Heart left ventricle (tissue), 16 donors: ENCODE measurements around the gene PRSS21. TPM values are rescaled to one million over a fixed set of nuclear protein-coding genes. Genes with fewer than 3 reads are reported as not detected.

Source experiments
- ATAC-seq, 4 donors: fragments of 200-7000 bp; cut with Tn5 transposase; one replicate each; pipeline ENCODE4 v1.9.1; 2020 to 2022; ENCODE audit warnings: moderate library complexity in 4 of 4, mild to moderate bottlenecking in 3 of 4, moderate number of reproducible peaks in 1 of 4
- DNase-seq, 5 donors: peaks; one replicate each; pipeline ENCODE4 v3.0.0-alpha.2; 2020
- H3K27ac ChIP-seq, 12 donors: fragments of 200-600 bp; sonication (generic) in 4 of 12; one replicate each; pipeline versions ENCODE4 v1.5.0 to v1.8.0; 2016 to 2022; ENCODE audit warnings: mild to moderate bottlenecking in 2 of 12
- H3K27me3 ChIP-seq, 9 donors: fragments of 200-600 bp; sonication (generic) in 2 of 9; one replicate each; pipeline versions ENCODE4 v1.5.1 to v1.8.0; 2016 to 2022; ENCODE audit warnings: mild to moderate bottlenecking in 3 of 9
- H3K36me3 ChIP-seq, 9 donors: fragments of 200-600 bp; sonication (generic) in 2 of 9; one replicate each; pipeline versions ENCODE4 v1.5.0 to v1.8.0; 2018 to 2022; ENCODE audit warnings: mild to moderate bottlenecking in 2 of 9
- H3K4me1 ChIP-seq, 12 donors: fragments of 200-600 bp; sonication (generic) in 4 of 12; one replicate each; pipeline versions ENCODE4 v1.5.0 to v1.8.0; 2016 to 2022; ENCODE audit warnings: mild to moderate bottlenecking in 3 of 12
- H3K4me3 ChIP-seq, 12 donors: fragments of 200-600 bp; sonication (generic) in 4 of 12; one replicate each; pipeline versions ENCODE4 v1.5.0 to v1.8.0; 2017 to 2022; ENCODE audit warnings: mild to moderate bottlenecking in 9 of 12, moderate library complexity in 4 of 12
- H3K9me3 ChIP-seq, 12 donors: fragments of 200-600 bp; sonication (generic) in 4 of 12; one replicate each; pipeline versions ENCODE4 v1.5.0 to v1.8.0; 2016 to 2022; ENCODE audit warnings: mild to moderate bottlenecking in 1 of 12
- CTCF ChIP-seq, 12 donors: fragments of 200-600 bp; sonication (generic) in 4 of 12; IDR thresholded peaks; one replicate each; pipeline versions ENCODE4 v1.5.0 to v1.8.0; 2018 to 2022; ENCODE audit warnings: antibody characterized with exemption in 12 of 12, mild to moderate bottlenecking in 5 of 12
- POLR2A ChIP-seq, 2 donors: fragments of 450-650 bp; IDR thresholded peaks; one replicate each; pipeline ENCODE4 v1.6.1; 2017; ENCODE audit warnings: antibody characterized with exemption in 2 of 2, mild to moderate bottlenecking in 2 of 2, moderate library complexity in 2 of 2
- WGBS, 4 donors: extraction: QIAGEN DNeasy Blood & Tissue Kit in 2 of 4; methylation state at CpG; one replicate each; pipeline versions ENCODE4 v1.1.5 to v1.1.7; 2013 to 2018; 5-methylcytosine and 5-hydroxymethylcytosine counted together
- intact Hi-C, 10 donors: fragments of 100-400 bp; cut with DNase I; formaldehyde crosslinking; loops; one replicate each; pipeline versions ENCODE4 v1.11.1 to v1.14.2; 2022
- polyA plus RNA-seq, 2 donors: library from polyadenylated mRNA; stranded (reverse); fragments of 200-250 nt; gene quantifications; one replicate each; pipeline ENCODE4 v1.2.3, GENCODE V29; 2013
- total RNA-seq, 9 donors: library from RNA; depleted of rRNA in 2 of 9; stranded (reverse); fragments of >200 nt in 2 of 9; fragmentation: NEBNext Ultra II Directional in 3 of 9; extraction: Animal tissue kit (Norgen Biotek cat#: 25700) in 3 of 9; gene quantifications; one replicate each; pipeline versions ENCODE4 v1.1.0 to v1.2.4, GENCODE V29; 2016 to 2023
- donor health status: ischemic (EF 13 %, LVEDD 7.1; RV severe dilation, severe dysfunction).
- donor health status: healthy with polysubstance abuse.
- donor health status: DM: no; HTN: yes; CAD: no.
- donor health status: DM: no; HTN: no; CAD: no.
- donor health status: ischemic (EF 25% LVEDD 6.9; RV normal size, moderate dysfunction).
- donor health status: ischemic (EF 25% LVEDD 5.7; RV mildly dilated, moderate dysfunction).
- donor health status: healthy.
- donor health status: DM: yes; HTN: yes; CAD: no.
- donor health status: ischemic (EF 35%, LVEDD 5.7; RV mildly dilated, moderate dysfunction).
- donor health status: nonischemic (EF 11% LVEDD 7.7; RV severe dilation, severe dysfunction).
- donor health status: DM: yes; HTN: yes; CAD: no.
- donor health status: PGD.
- donor health status: ischemic (EF 29% LVEDD 5.4; RV normal size, mild dysfunction).
- donor health status: nonischemic (EF 23%, LVEDD 6.1; RV moderate dilation, normal function).

PRSS21 gene
- total and polyA plus RNA-seq, 11 donors = not detected

GRCh38 chr16:2820836-2821486 lies 3.9 kb downstream of the PRSS21 start:
- H3K27ac ChIP-seq = no peak overlapping the region
- peaks cover 0 to 44% (median 8%) of the 10 kb centered on the region in 9 donors for H3K27me3 ChIP-seq
- intact Hi-C loops = no loop called here
- no peak overlapping the region for H3K4me3 ChIP-seq
- TF ChIP-seq CTCF (IDR thresholded peaks at IDR 0.05) (no peak), POLR2A (IDR thresholded peaks at IDR 0.05) (no peak)
- no peak for ATAC-seq
- 63 to 82% (median 71%) methylated on average over 14 of the region's 14 CpGs for WGBS, 4 donors
- H3K4me1 ChIP-seq = no peaks in the 10 kb centered on the region
- no peaks in the 10 kb centered on the region for H3K9me3 ChIP-seq
- DNase-seq = no peak
- no peaks in the 10 kb centered on the region for H3K36me3 ChIP-seq

- H3K27ac ChIP-seq = no peak overlapping the region
- 80 to 81% (median 80%) methylated on average over 9 of the region's 9 CpGs for WGBS, 4 donors
- H3K36me3 ChIP-seq = no peaks in the 10 kb centered on the region
- ATAC-seq = no peak
- H3K27me3 ChIP-seq = peaks cover 0 to 38% (median 4%) of the 10 kb centered on the region in 9 donors
- no peaks in the 10 kb centered on the region for H3K4me1 ChIP-seq
- intact Hi-C loops = no loop called here
- H3K4me3 ChIP-seq = no peak overlapping the region
- DNase-seq = no peak
- no peaks in the 10 kb centered on the region for H3K9me3 ChIP-seq
- TF ChIP-seq CTCF (IDR thresholded peaks at IDR 0.05) = no peak
- TF ChIP-seq POLR2A (IDR thresholded peaks at IDR 0.05) = no peak
Observed at GRCh38 chr16:2821487-2822157, 4.6 kb downstream of the PRSS21 start.

GRCh38 chr16:2822158-2822495 lies 5.1 kb downstream of the PRSS21 start:
- intact Hi-C loops = no loop called here
- 66 to 76% (median 75%) methylated on average over 8 of the region's 8 CpGs for WGBS, 4 donors
- TF ChIP-seq POLR2A (IDR thresholded peaks at IDR 0.05) (no peak), CTCF (IDR thresholded peaks at IDR 0.05) (no peak)
- H3K36me3 ChIP-seq = no peaks in the 10 kb centered on the region
- H3K27ac ChIP-seq = no peak overlapping the region
- peaks cover 0 to 33% (median 2%) of the 10 kb centered on the region in 9 donors for H3K27me3 ChIP-seq
- H3K4me3 ChIP-seq = no peak overlapping the region
- H3K4me1 ChIP-seq = no peaks in the 10 kb centered on the region
- DNase-seq (no peak), ATAC-seq (no peak)
- no peaks in the 10 kb centered on the region for H3K9me3 ChIP-seq

GRCh38 chr16:2822496-2822895 lies 5.5 kb downstream of the PRSS21 start:
- TF ChIP-seq POLR2A (IDR thresholded peaks at IDR 0.05) = no peak
- TF ChIP-seq CTCF (IDR thresholded peaks at IDR 0.05) = no peak
- no peaks in the 10 kb centered on the region for H3K4me1 ChIP-seq
- H3K9me3 ChIP-seq = no peaks in the 10 kb centered on the region
- peaks cover 0 to 29% (median 0%) of the 10 kb centered on the region in 9 donors for H3K27me3 ChIP-seq
- H3K4me3 ChIP-seq = no peak overlapping the region
- no peak for DNase-seq
- no peak overlapping the region for H3K27ac ChIP-seq
- no peak for ATAC-seq
- 61 to 69% (median 64%) methylated on average over 4 of the region's 4 CpGs for WGBS, 4 donors
- intact Hi-C loops = no loop called here
- H3K36me3 ChIP-seq = no peaks in the 10 kb centered on the region
